CD14-positive monocyte (primary cell): Measurements from ENCODE around the gene MS4A7. TPM values are rescaled to one million over a fixed set of nuclear protein-coding genes. Genes with fewer than 3 reads are reported as not detected.

Source experiments
- DNase-seq, 3 donors: peaks; one replicate each; pipeline ENCODE4 v3.0.0-alpha.2; 2011 to 2022
- H2AFZ ChIP-seq: 2 replicates; pipeline ENCODE4 v1.6.0; 2012; ENCODE audit warnings: mild to moderate bottlenecking, low read depth, low read length, inconsistent platforms; ENCODE audit not compliant: insufficient read depth, poor library complexity, severe bottlenecking
- H3K27ac ChIP-seq, 2 donors: 1 replicate in 1 of 2; 2 replicates in 1 of 2; pipeline ENCODE4 v1.5.1; 2012 to 2013; ENCODE audit warnings: low read length in 2 of 2, control low read depth in 1 of 2, inconsistent platforms in 1 of 2, low read depth in 1 of 2, mild to moderate bottlenecking in 1 of 2
- H3K27me3 ChIP-seq, 2 donors: one replicate each; pipeline versions ENCODE4 v1.6.0 to v1.6.1; 2011 to 2013; ENCODE audit warnings: low read length in 2 of 2; ENCODE audit not compliant: control insufficient read depth in 2 of 2, insufficient read depth in 2 of 2
- H3K36me3 ChIP-seq, 2 donors: replicated peaks in 1 of 2; 1 replicate in 1 of 2; 2 replicates in 1 of 2; pipeline versions ENCODE4 v1.5.1 to v1.6.1; 2012 to 2013; ENCODE audit warnings: low read length in 2 of 2, control low read depth in 1 of 2, inconsistent platforms in 1 of 2, mild to moderate bottlenecking in 1 of 2; ENCODE audit not compliant: insufficient read depth in 2 of 2, control insufficient read depth in 1 of 2
- H3K4me1 ChIP-seq, 2 donors: 1 replicate in 1 of 2; 2 replicates in 1 of 2; pipeline versions ENCODE4 v1.5.1 to v1.6.1; 2012 to 2013; ENCODE audit warnings: low read length in 2 of 2, control low read depth in 1 of 2, inconsistent platforms in 1 of 2, mild to moderate bottlenecking in 1 of 2, moderate library complexity in 1 of 2; ENCODE audit not compliant: insufficient read depth in 2 of 2, control insufficient read depth in 1 of 2
- H3K4me2 ChIP-seq: replicated peaks from 2 replicates; pipeline ENCODE3; 2012; ENCODE audit warnings: low read length, moderate library complexity, mild to moderate bottlenecking; ENCODE audit not compliant: poor library complexity, severe bottlenecking; ENCODE audit errors: extremely low read depth
- H3K4me3 ChIP-seq, 3 experiments: fragments of 200-600 bp in 1 of 3; sonication (generic) in 1 of 3; replicated peaks in 1 of 3; 1 replicate in 2 of 3; 2 replicates in 1 of 3; pipeline ENCODE4 v1.5.1; 2011 to 2013; ENCODE audit warnings: low read length in 3 of 3, mild to moderate bottlenecking in 3 of 3, control low read depth in 2 of 3, low read depth in 2 of 3, inconsistent platforms in 1 of 3, moderate library complexity in 1 of 3
- H3K79me2 ChIP-seq: 2 replicates; pipeline ENCODE4 v1.6.0; 2012; ENCODE audit warnings: mild to moderate bottlenecking, control low read depth, inconsistent platforms, low read length, moderate library complexity; ENCODE audit not compliant: insufficient read depth
- H3K9ac ChIP-seq: 2 replicates; pipeline ENCODE4 v1.6.0; 2017; ENCODE audit warnings: low read length, mild to moderate bottlenecking; ENCODE audit not compliant: insufficient read depth, poor library complexity, severe bottlenecking
- H3K9me3 ChIP-seq, 2 donors: replicated peaks in 1 of 2; 1 replicate in 1 of 2; 2 replicates in 1 of 2; pipeline versions ENCODE4 v1.5.1 to v1.6.1; 2012 to 2013; ENCODE audit warnings: low read length in 2 of 2, control low read depth in 1 of 2; ENCODE audit not compliant: control insufficient read depth in 1 of 2, insufficient read depth in 1 of 2
- H4K20me1 ChIP-seq: 2 replicates; pipeline ENCODE4 v1.6.0; 2012; ENCODE audit warnings: mild to moderate bottlenecking, low read length, control low read depth, moderate library complexity; ENCODE audit not compliant: insufficient read depth
- H3K27ac Mint-ChIP-seq, 7 donors: one replicate each; pipeline ENCODE4 v1.8.0; 2020; ENCODE audit warnings: mild to moderate bottlenecking in 7 of 7, mixed read lengths in 7 of 7, moderate library complexity in 6 of 7, inconsistent platforms in 2 of 7
- H3K27me3 Mint-ChIP-seq, 3 donors: one replicate each; pipeline ENCODE4 v1.8.0; 2021 to 2022; ENCODE audit warnings: low read depth in 3 of 3, mild to moderate bottlenecking in 3 of 3, mixed read lengths in 3 of 3, moderate library complexity in 3 of 3, inconsistent platforms in 1 of 3
- H3K36me3 Mint-ChIP-seq, 2 donors: one replicate each; pipeline ENCODE4 v1.8.0; 2020; ENCODE audit warnings: mixed read lengths in 2 of 2, inconsistent platforms in 1 of 2, mild to moderate bottlenecking in 1 of 2
- H3K4me1 Mint-ChIP-seq: one replicate; pipeline ENCODE4 v1.8.0; 2020; ENCODE audit warnings: mild to moderate bottlenecking, mixed read lengths
- H3K4me3 Mint-ChIP-seq, 2 donors: one replicate each; pipeline ENCODE4 v1.8.0; 2020; ENCODE audit warnings: mild to moderate bottlenecking in 2 of 2, mixed read lengths in 2 of 2, moderate library complexity in 1 of 2
- H3K9me3 Mint-ChIP-seq, 7 donors: one replicate each; pipeline ENCODE4 v1.8.0; 2020 to 2022; ENCODE audit warnings: mixed read lengths in 7 of 7, mild to moderate bottlenecking in 6 of 7, moderate library complexity in 6 of 7, inconsistent platforms in 2 of 7
- WGBS: methylation state at CpG from one replicate; pipeline ENCODE4 v1.1.5; 2013; ENCODE audit warnings: missing lambda C conversion rate; ENCODE audit not compliant: insufficient coverage; 5-methylcytosine and 5-hydroxymethylcytosine counted together
- intact Hi-C, 2 donors: fragments of 100-400 bp; cut with micrococcal nuclease; formaldehyde crosslinking; loops; one replicate each; pipeline versions ENCODE4 v1.15.0 to v1.15.1; 2023
- polyA plus RNA-seq, 3 donors: library from polyadenylated mRNA; depleted of rRNA in 1 of 3; unstranded in 2 of 3; stranded (reverse) in 1 of 3; fragments of 300-500 nt in 2 of 3; fragments of >200 nt in 1 of 3; fragmentation: Illumina TruSeq in 2 of 3; gene quantifications; 1 replicate in 2 of 3; 2 replicates in 1 of 3; pipeline ENCODE4 v1.2.3, GENCODE V29; 2012 to 2021
- TF ChIP-seq, protein P1 (sequence below): fragments of 200-600 bp; IDR thresholded peaks from one replicate; pipeline ENCODE4 v1.8.0; 2022; ENCODE audit warnings: antibody characterized with exemption, mild to moderate bottlenecking

Gene MS4A7
- polyA plus RNA-seq, 3 donors, result 181 to 596 (median 504) TPM

GRCh38 chr11:60392361-60392760 is 14.0 kb downstream of the MS4A7 start:
- TF ChIP-seq, protein P1, sequence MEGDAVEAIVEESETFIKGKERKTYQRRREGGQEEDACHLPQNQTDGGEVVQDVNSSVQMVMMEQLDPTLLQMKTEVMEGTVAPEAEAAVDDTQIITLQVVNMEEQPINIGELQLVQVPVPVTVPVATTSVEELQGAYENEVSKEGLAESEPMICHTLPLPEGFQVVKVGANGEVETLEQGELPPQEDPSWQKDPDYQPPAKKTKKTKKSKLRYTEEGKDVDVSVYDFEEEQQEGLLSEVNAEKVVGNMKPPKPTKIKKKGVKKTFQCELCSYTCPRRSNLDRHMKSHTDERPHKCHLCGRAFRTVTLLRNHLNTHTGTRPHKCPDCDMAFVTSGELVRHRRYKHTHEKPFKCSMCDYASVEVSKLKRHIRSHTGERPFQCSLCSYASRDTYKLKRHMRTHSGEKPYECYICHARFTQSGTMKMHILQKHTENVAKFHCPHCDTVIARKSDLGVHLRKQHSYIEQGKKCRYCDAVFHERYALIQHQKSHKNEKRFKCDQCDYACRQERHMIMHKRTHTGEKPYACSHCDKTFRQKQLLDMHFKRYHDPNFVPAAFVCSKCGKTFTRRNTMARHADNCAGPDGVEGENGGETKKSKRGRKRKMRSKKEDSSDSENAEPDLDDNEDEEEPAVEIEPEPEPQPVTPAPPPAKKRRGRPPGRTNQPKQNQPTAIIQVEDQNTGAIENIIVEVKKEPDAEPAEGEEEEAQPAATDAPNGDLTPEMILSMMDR, result no peak
- no peak overlapping the region for H3K9ac ChIP-seq
- H2AFZ ChIP-seq, result peak overlapping the region; percentile 1
- Mint-ChIP-seq H3K9me3 (peaks cover 2 to 14% (median 3%) of the 10 kb centered on the region in 7 donors), H3K27me3 (no peaks in the 10 kb centered on the region), H3K4me1 (peaks cover 83% of the 10 kb centered on the region), H3K36me3 (peaks cover 60 to 76% of the 10 kb centered on the region in 2 donors), H3K27ac (peak overlapping the region; percentile 76 to 96 (median 89)), H3K4me3 (peak overlapping the region in 1 of 2 donors; percentile 30)
- peaks cover 91 to 97% of the 10 kb centered on the region in 2 donors for H3K4me1 ChIP-seq
- H3K36me3 ChIP-seq, result peaks cover 11 to 35% of the 10 kb centered on the region in 2 donors
- no peaks in the 10 kb centered on the region for H3K9me3 ChIP-seq
- peak overlapping the region in 1 of 3 experiments; percentile 7 for H3K4me3 ChIP-seq
- WGBS, result 0% methylated on average over 1 of the region's 2 CpGs
- H3K4me2 ChIP-seq, result peak overlapping the region; percentile 41
- H3K27me3 ChIP-seq, result no peaks in the 10 kb centered on the region
- peak overlapping the region in 1 of 2 donors; percentile 80 for H3K27ac ChIP-seq
- no peaks in the 10 kb centered on the region for H4K20me1 ChIP-seq
- peak in 2 of 3 donors; percentile 20 to 61 for DNase-seq
- H3K79me2 ChIP-seq, result peaks cover 3% of the 10 kb centered on the region
- intact Hi-C loops, result no loop called here

- H3K36me3 Mint-ChIP-seq, result peaks cover 60 to 75% of the 10 kb centered on the region in 2 donors
- TF ChIP-seq, protein P1, result no peak
- intact Hi-C loops, result no loop called here
These were observed 14.7 kb downstream of the MS4A7 start for GRCh38 chr11:60393016-60393415.

More at GRCh38 chr11:60393016-60393415, 14.7 kb downstream of the MS4A7 start:
- Histone ChIP-seq H3K9me3 (no peaks in the 10 kb centered on the region), H3K9ac (no peak overlapping the region), H3K79me2 (peaks cover 3% of the 10 kb centered on the region), H3K27me3 (no peaks in the 10 kb centered on the region), H2AFZ (no peak overlapping the region), H3K4me1 (peaks cover 91 to 97% of the 10 kb centered on the region in 2 donors), H3K36me3 (peaks cover 7 to 33% of the 10 kb centered on the region in 2 donors), H3K4me3 (peak overlapping the region in 1 of 3 experiments; percentile 7), H3K27ac (peak overlapping the region in 1 of 2 donors; percentile 80), H3K4me2 (peak overlapping the region; percentile 3), H4K20me1 (no peaks in the 10 kb centered on the region)
- H3K27me3 Mint-ChIP-seq, result no peaks in the 10 kb centered on the region
- no CpG with 5 or more reads among the region's 5 CpGs for WGBS
- peaks cover 84% of the 10 kb centered on the region for H3K4me1 Mint-ChIP-seq
- H3K4me3 Mint-ChIP-seq, result no peak overlapping the region
- H3K27ac Mint-ChIP-seq, result peak overlapping the region; percentile 79 to 96 (median 89)
- peaks cover 2 to 14% (median 3%) of the 10 kb centered on the region in 7 donors for H3K9me3 Mint-ChIP-seq
- DNase-seq, result no peak
